ENCODE results near the gene UBE3B. TPM values are rescaled to one million over a fixed set of nuclear protein-coding genes. Genes with fewer than 3 reads are reported as not detected.

UBE3B gene
- total RNA-seq, 5 donors from 2014 or later (not counting 1 experiment from before 2014, with no cell fraction given): 34.4 to 49.9 (median 43.5) TPM

GRCh38 chr12:109551108-109551507, 73.7 kb downstream of the UBE3B start:
- no peak for ATAC-seq (replicated peaks in 1 of 4)
- H3K36me3 Mint-ChIP-seq: no peaks in the 10 kb centered on the region
- H3K4me1 Mint-ChIP-seq: no peaks in the 10 kb centered on the region
- DNase-seq: no peak
- H3K27me3 ChIP-seq (replicated peaks in 1 of 2; ENCODE audit: control insufficient read depth in 2 of 2, extremely low read depth in 1 of 2, insufficient read depth in 2 of 2, low read length in 1 of 2): peaks cover 0 to 30% of the 10 kb centered on the region in 2 experiments
- H3K36me3 ChIP-seq (ENCODE audit: control insufficient read depth in 2 of 2, extremely low read depth in 1 of 2, insufficient read depth in 1 of 2, low read length in 1 of 2): no peaks in the 10 kb centered on the region
- H3K27me3 Mint-ChIP-seq: peaks cover 16 to 29% of the 10 kb centered on the region in 2 donors
- no peak overlapping the region for H3K4me3 ChIP-seq (ENCODE audit: control insufficient read depth in 1 of 2, extremely low read depth in 1 of 2, low read length in 1 of 2)
- H3K9me3 ChIP-seq: no peaks in the 10 kb centered on the region
- 100% methylated on average over 1 of the region's 6 CpGs for WGBS (ENCODE audit: insufficient coverage)
- H3K4me3 Mint-ChIP-seq: no peak overlapping the region
- peaks cover 0 to 2% of the 10 kb centered on the region in 2 experiments for H3K4me1 ChIP-seq (ENCODE audit: control insufficient read depth in 1 of 2, extremely low read depth in 1 of 2, insufficient read depth in 2 of 2, low read length in 2 of 2)
- H3K27ac ChIP-seq (ENCODE audit: low read length): no peak overlapping the region
- no peak overlapping the region for H3K27ac Mint-ChIP-seq
- CTCF ChIA-PET: no interaction called here
- POLR2A ChIA-PET: no interaction called here
- H3K9me3 Mint-ChIP-seq: no peaks in the 10 kb centered on the region

- no peaks in the 10 kb centered on the region for H3K36me3 ChIP-seq (ENCODE audit: control insufficient read depth in 2 of 2, extremely low read depth in 1 of 2, insufficient read depth in 1 of 2, low read length in 1 of 2)
- no peak for ATAC-seq (replicated peaks in 1 of 4)
- no peak overlapping the region for H3K4me3 ChIP-seq (ENCODE audit: control insufficient read depth in 1 of 2, extremely low read depth in 1 of 2, low read length in 1 of 2)
- POLR2A ChIA-PET: interaction anchor here in 1 of 2 donors (0.6 kb wide), 1 partner anchor 29 kb away, joined by 3 read pairs; no protein-coding TSS in a partner anchor
- H3K4me1 ChIP-seq (ENCODE audit: control insufficient read depth in 1 of 2, extremely low read depth in 1 of 2, insufficient read depth in 2 of 2, low read length in 2 of 2): no peaks in the 10 kb centered on the region
- H3K27ac ChIP-seq (ENCODE audit: low read length): no peak overlapping the region
- no peak for DNase-seq
- Mint-ChIP-seq H3K27me3 (peaks cover 3 to 13% of the 10 kb centered on the region in 2 donors), H3K4me1 (no peaks in the 10 kb centered on the region), H3K27ac (no peak overlapping the region), H3K4me3 (no peak overlapping the region), H3K36me3 (no peaks in the 10 kb centered on the region), H3K9me3 (no peaks in the 10 kb centered on the region)
- peaks cover 0 to 13% of the 10 kb centered on the region in 2 experiments for H3K27me3 ChIP-seq (replicated peaks in 1 of 2; ENCODE audit: control insufficient read depth in 2 of 2, extremely low read depth in 1 of 2, insufficient read depth in 2 of 2, low read length in 1 of 2)
- no peaks in the 10 kb centered on the region for H3K9me3 ChIP-seq
- WGBS (ENCODE audit: insufficient coverage): no CpG with 5 or more reads among the region's 4 CpGs
- CTCF ChIA-PET: no interaction called here
These were observed 75.5 kb downstream of the UBE3B start for GRCh38 chr12:109552971-109553370.

GRCh38 chr12:109553483-109553882, 76.0 kb downstream of the UBE3B start:
- CTCF ChIA-PET: no interaction called here

GRCh38 chr12:109553906-109554500, 76.6 kb downstream of the UBE3B start:
- DNase-seq (no peak), ATAC-seq (replicated peaks in 1 of 4) (no peak)
- no peaks in the 10 kb centered on the region for H3K36me3 Mint-ChIP-seq
- no peaks in the 10 kb centered on the region for H3K4me1 Mint-ChIP-seq
- Histone ChIP-seq H3K36me3 (ENCODE audit: control insufficient read depth in 2 of 2, extremely low read depth in 1 of 2, insufficient read depth in 1 of 2, low read length in 1 of 2) (no peaks in the 10 kb centered on the region), H3K27me3 (replicated peaks in 1 of 2; ENCODE audit: control insufficient read depth in 2 of 2, extremely low read depth in 1 of 2, insufficient read depth in 2 of 2, low read length in 1 of 2) (peaks cover 0 to 8% of the 10 kb centered on the region in 2 experiments), H3K27ac (ENCODE audit: low read length) (no peak overlapping the region), H3K9me3 (no peaks in the 10 kb centered on the region), H3K4me1 (ENCODE audit: control insufficient read depth in 1 of 2, extremely low read depth in 1 of 2, insufficient read depth in 2 of 2, low read length in 2 of 2) (no peaks in the 10 kb centered on the region), H3K4me3 (ENCODE audit: control insufficient read depth in 1 of 2, extremely low read depth in 1 of 2, low read length in 1 of 2) (no peak overlapping the region)
- WGBS (ENCODE audit: insufficient coverage): 68% methylated on average over 8 of the region's 16 CpGs
- H3K27ac Mint-ChIP-seq: no peak overlapping the region
- ChIA-PET CTCF (no interaction called here), POLR2A (no interaction called here)
- H3K27me3 Mint-ChIP-seq: peaks cover 0 to 6% of the 10 kb centered on the region in 2 donors
- no peaks in the 10 kb centered on the region for H3K9me3 Mint-ChIP-seq
- no peak overlapping the region for H3K4me3 Mint-ChIP-seq

More at GRCh38 chr12:109553483-109553882, 76.0 kb downstream of the UBE3B start:
- POLR2A ChIA-PET: no interaction called here
- no peak overlapping the region for H3K4me3 Mint-ChIP-seq
- H3K4me1 Mint-ChIP-seq: no peaks in the 10 kb centered on the region
- no peaks in the 10 kb centered on the region for H3K36me3 Mint-ChIP-seq
- no peaks in the 10 kb centered on the region for H3K9me3 Mint-ChIP-seq
- H3K4me1 ChIP-seq (ENCODE audit: control insufficient read depth in 1 of 2, extremely low read depth in 1 of 2, insufficient read depth in 2 of 2, low read length in 2 of 2): no peaks in the 10 kb centered on the region
- no peak overlapping the region for H3K27ac ChIP-seq (ENCODE audit: low read length)
- H3K4me3 ChIP-seq (ENCODE audit: control insufficient read depth in 1 of 2, extremely low read depth in 1 of 2, low read length in 1 of 2): no peak overlapping the region
- H3K36me3 ChIP-seq (ENCODE audit: control insufficient read depth in 2 of 2, extremely low read depth in 1 of 2, insufficient read depth in 1 of 2, low read length in 1 of 2): no peaks in the 10 kb centered on the region
- DNase-seq (no peak), ATAC-seq (replicated peaks in 1 of 4) (no peak)
- 92% methylated on average over 6 of the region's 7 CpGs for WGBS (ENCODE audit: insufficient coverage)
- H3K27ac Mint-ChIP-seq: no peak overlapping the region
- no peaks in the 10 kb centered on the region for H3K9me3 ChIP-seq
- peaks cover 0 to 11% of the 10 kb centered on the region in 2 experiments for H3K27me3 ChIP-seq (replicated peaks in 1 of 2; ENCODE audit: control insufficient read depth in 2 of 2, extremely low read depth in 1 of 2, insufficient read depth in 2 of 2, low read length in 1 of 2)
- peaks cover 0 to 8% of the 10 kb centered on the region in 2 donors for H3K27me3 Mint-ChIP-seq

GRCh38 chr12:109554761-109555160, 77.3 kb downstream of the UBE3B start:
- 92% methylated on average over 5 of the region's 6 CpGs for WGBS (ENCODE audit: insufficient coverage)
- Mint-ChIP-seq H3K27me3 (peaks cover 0 to 4% of the 10 kb centered on the region in 2 donors), H3K27ac (no peak overlapping the region), H3K4me3 (no peak overlapping the region), H3K4me1 (no peaks in the 10 kb centered on the region), H3K36me3 (no peaks in the 10 kb centered on the region), H3K9me3 (no peaks in the 10 kb centered on the region)
- ChIA-PET POLR2A (no interaction called here), CTCF (no interaction called here)
- DNase-seq: no peak
- Histone ChIP-seq H3K4me3 (ENCODE audit: control insufficient read depth in 1 of 2, extremely low read depth in 1 of 2, low read length in 1 of 2) (no peak overlapping the region), H3K27ac (ENCODE audit: low read length) (no peak overlapping the region), H3K9me3 (no peaks in the 10 kb centered on the region), H3K27me3 (replicated peaks in 1 of 2; ENCODE audit: control insufficient read depth in 2 of 2, extremely low read depth in 1 of 2, insufficient read depth in 2 of 2, low read length in 1 of 2) (peaks cover 0 to 6% of the 10 kb centered on the region in 2 experiments), H3K4me1 (ENCODE audit: control insufficient read depth in 1 of 2, extremely low read depth in 1 of 2, insufficient read depth in 2 of 2, low read length in 2 of 2) (no peaks in the 10 kb centered on the region), H3K36me3 (ENCODE audit: control insufficient read depth in 2 of 2, extremely low read depth in 1 of 2, insufficient read depth in 1 of 2, low read length in 1 of 2) (no peaks in the 10 kb centered on the region)
- ATAC-seq (replicated peaks in 1 of 4): no peak

GRCh38 chr12:109555431-109556315, 78.2 kb downstream of the UBE3B start:
- H3K9me3 ChIP-seq: no peaks in the 10 kb centered on the region
- H3K4me1 ChIP-seq (ENCODE audit: control insufficient read depth in 1 of 2, extremely low read depth in 1 of 2, insufficient read depth in 2 of 2, low read length in 2 of 2): no peaks in the 10 kb centered on the region
- Mint-ChIP-seq H3K27ac (no peak overlapping the region), H3K9me3 (no peaks in the 10 kb centered on the region), H3K27me3 (no peaks in the 10 kb centered on the region), H3K36me3 (no peaks in the 10 kb centered on the region), H3K4me1 (no peaks in the 10 kb centered on the region), H3K4me3 (no peak overlapping the region)
- 92% methylated on average over 17 of the region's 18 CpGs for WGBS (ENCODE audit: insufficient coverage)
- CTCF ChIA-PET: interaction anchor here in 1 of 2 donors (0.6 kb wide), 1 partner anchor 1261 kb away, joined by 4 read pairs; no protein-coding TSS in a partner anchor
- H3K27ac ChIP-seq (ENCODE audit: low read length): no peak overlapping the region
- no peaks in the 10 kb centered on the region for H3K36me3 ChIP-seq (ENCODE audit: control insufficient read depth in 2 of 2, extremely low read depth in 1 of 2, insufficient read depth in 1 of 2, low read length in 1 of 2)
- no peaks in the 10 kb centered on the region for H3K27me3 ChIP-seq (replicated peaks in 1 of 2; ENCODE audit: control insufficient read depth in 2 of 2, extremely low read depth in 1 of 2, insufficient read depth in 2 of 2, low read length in 1 of 2)
- H3K4me3 ChIP-seq (ENCODE audit: control insufficient read depth in 1 of 2, extremely low read depth in 1 of 2, low read length in 1 of 2): no peak overlapping the region
- DNase-seq (no peak), ATAC-seq (replicated peaks in 1 of 4) (no peak)
- POLR2A ChIA-PET: no interaction called here
